PC-9 (cell line): ENCODE data around the gene ZNF415.

Experiments used
- EZH2 ChIP-seq: fragments of 200-600 bp; sonication (generic); IDR thresholded peaks from 2 replicates; pipeline ENCODE4 v1.8.0; 2017; ENCODE audit warnings: antibody characterized with exemption, low read depth
- TF ChIP-seq, protein P1 (sequence below): fragments of 200-600 bp; sonication (generic); conservative IDR thresholded peaks from 2 replicates; pipeline ENCODE4 v1.6.1; 2017; ENCODE audit warnings: mixed run types, antibody characterized with exemption, mild to moderate bottlenecking, moderate library complexity

DNA sequence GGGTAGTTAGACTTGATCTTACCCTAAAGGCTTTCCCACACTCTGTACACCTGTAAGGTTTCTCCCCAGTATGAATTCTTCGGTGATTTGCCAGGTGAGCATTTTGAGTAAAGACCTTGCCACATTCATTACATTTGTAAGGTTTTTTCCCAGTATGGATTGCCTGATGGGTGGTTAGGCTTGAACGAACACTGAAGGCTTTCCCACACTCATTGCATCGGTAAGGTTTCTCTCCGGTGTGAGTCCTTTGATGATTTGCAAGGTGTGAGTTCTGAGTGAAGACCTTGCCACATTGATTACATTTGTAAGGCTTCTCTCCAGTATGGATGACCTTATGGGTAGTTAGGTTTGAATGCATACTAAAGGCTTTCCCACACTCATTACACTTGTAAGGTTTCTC is 64.5 kb downstream of the ZNF415 start:
- no peak for TF ChIP-seq EZH2
- TF ChIP-seq, protein P1, sequence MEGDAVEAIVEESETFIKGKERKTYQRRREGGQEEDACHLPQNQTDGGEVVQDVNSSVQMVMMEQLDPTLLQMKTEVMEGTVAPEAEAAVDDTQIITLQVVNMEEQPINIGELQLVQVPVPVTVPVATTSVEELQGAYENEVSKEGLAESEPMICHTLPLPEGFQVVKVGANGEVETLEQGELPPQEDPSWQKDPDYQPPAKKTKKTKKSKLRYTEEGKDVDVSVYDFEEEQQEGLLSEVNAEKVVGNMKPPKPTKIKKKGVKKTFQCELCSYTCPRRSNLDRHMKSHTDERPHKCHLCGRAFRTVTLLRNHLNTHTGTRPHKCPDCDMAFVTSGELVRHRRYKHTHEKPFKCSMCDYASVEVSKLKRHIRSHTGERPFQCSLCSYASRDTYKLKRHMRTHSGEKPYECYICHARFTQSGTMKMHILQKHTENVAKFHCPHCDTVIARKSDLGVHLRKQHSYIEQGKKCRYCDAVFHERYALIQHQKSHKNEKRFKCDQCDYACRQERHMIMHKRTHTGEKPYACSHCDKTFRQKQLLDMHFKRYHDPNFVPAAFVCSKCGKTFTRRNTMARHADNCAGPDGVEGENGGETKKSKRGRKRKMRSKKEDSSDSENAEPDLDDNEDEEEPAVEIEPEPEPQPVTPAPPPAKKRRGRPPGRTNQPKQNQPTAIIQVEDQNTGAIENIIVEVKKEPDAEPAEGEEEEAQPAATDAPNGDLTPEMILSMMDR: no peak
